ENCODE measurements around the gene ZNF543.

ZNF543 gene

DNA sequence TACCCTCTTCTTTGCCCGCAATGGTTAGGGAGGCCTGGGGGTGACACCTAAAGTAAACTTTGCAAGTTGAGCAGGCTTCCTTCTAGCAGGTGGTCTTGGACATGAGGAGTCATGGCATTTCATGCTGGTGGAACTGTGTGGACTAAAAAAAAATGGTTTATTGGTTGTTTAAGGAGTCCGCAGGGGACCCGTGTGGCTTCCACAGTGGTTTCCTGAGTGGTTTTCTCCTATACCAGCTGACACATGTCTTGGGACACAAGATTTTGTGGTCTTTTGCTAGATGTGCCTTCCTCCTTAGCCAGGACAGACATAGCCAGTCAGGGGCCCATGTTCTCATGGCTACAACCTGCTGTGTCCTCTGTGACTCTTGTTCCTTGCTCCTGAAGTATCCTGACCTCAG, 1.5 kb downstream of the ZNF543 start:
- no peak for TF ChIP-seq ZFX (IDR thresholded peaks at IDR 0.05)
- TF ChIP-seq, protein P1, sequence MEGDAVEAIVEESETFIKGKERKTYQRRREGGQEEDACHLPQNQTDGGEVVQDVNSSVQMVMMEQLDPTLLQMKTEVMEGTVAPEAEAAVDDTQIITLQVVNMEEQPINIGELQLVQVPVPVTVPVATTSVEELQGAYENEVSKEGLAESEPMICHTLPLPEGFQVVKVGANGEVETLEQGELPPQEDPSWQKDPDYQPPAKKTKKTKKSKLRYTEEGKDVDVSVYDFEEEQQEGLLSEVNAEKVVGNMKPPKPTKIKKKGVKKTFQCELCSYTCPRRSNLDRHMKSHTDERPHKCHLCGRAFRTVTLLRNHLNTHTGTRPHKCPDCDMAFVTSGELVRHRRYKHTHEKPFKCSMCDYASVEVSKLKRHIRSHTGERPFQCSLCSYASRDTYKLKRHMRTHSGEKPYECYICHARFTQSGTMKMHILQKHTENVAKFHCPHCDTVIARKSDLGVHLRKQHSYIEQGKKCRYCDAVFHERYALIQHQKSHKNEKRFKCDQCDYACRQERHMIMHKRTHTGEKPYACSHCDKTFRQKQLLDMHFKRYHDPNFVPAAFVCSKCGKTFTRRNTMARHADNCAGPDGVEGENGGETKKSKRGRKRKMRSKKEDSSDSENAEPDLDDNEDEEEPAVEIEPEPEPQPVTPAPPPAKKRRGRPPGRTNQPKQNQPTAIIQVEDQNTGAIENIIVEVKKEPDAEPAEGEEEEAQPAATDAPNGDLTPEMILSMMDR (conservative IDR thresholded peaks at IDR 0.05): no peak

DNA sequence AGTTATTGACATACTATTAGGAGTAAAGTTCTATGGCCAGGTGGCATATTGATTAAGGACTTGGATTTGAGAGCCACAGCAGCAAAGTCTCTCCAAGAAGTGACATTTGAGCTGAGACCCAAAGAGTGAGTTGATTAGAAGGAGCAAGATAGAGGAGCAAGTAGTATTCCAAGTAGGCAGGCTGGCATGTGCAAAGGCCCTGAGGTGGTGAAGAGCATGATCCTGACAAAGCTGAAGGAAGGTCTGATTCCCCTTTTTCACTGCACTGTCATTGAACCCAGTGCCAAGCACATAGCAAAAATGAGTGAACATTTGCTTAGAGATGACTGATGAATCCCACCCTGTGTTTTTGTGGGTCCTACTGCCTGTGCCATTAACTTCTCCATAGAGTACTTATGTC, 4.7 kb downstream of the ZNF543 start:
- no peak overlapping the region for H3K27ac ChIP-seq
- TF ChIP-seq, protein P1 (conservative IDR thresholded peaks at IDR 0.05): no peak
- no peak for TF ChIP-seq ZFX (IDR thresholded peaks at IDR 0.05)

More for the DNA sequence above, 1.5 kb downstream of the ZNF543 start:
- no peak overlapping the region; the same call in 1 of the 2 replicates for H3K27ac ChIP-seq

DNA sequence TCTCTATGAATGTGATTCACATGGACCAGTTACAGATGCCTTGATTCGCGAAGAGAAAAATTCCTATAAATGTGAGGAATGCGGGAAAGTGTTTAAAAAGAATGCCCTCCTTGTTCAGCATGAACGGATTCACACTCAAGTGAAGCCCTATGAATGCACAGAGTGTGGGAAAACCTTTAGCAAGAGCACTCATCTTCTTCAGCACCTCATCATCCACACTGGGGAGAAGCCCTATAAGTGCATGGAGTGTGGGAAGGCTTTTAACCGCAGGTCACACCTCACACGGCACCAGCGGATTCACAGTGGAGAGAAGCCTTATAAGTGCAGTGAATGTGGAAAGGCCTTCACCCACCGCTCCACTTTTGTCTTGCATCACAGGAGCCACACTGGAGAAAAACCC, 7.7 kb downstream of the ZNF543 start:
- TF ChIP-seq, protein P1 (conservative IDR thresholded peaks at IDR 0.05): no peak
- TF ChIP-seq ZFX (IDR thresholded peaks at IDR 0.05): no peak

DNA sequence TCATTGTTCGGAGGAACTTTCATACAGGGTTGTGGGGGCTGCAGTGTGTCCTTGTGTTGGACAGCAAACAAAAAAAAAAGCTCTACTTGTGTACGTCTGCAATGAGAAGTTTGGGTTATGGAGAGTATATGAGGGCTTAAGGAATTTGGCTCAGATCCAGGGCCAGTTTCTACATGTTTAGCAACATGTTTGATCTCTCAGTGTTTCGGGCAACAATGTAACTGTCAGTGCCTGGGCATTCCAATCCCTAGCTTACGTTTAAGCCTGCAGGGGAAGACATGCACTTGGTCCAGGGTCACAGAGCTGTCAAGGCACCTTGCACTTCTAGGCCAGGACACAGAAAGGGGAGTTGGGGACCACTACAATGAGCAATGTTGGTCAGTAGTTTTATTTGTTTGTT, 13.9 kb downstream of the ZNF543 start:
- no peak overlapping the region for H3K27ac ChIP-seq
- TF ChIP-seq, protein P1 (conservative IDR thresholded peaks at IDR 0.05): no peak
- TF ChIP-seq ZFX (IDR thresholded peaks at IDR 0.05): no peak

More for the DNA sequence above, 7.7 kb downstream of the ZNF543 start:
- no peak overlapping the region for H3K27ac ChIP-seq

DNA sequence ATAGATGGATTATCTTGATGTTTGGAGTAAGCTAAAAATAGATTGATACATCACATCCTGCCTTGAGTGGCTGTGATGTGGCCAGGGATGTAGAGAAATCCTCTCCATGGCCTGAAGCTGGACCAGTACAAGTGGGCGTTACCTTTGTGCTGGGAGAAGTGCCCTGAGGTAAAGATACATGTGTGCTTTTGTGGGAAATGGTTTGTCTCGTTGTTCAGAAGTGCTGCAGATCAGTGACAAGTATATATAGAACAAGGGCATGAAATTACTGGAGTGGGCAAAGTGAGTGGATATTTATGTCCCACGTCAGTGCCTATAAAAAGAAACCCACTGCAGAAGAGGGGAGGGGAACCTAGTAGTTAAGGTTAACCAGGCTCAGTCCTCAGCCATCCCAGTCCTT, 18.6 kb downstream of the ZNF543 start:
- H3K27ac ChIP-seq: no peak overlapping the region
- TF ChIP-seq, protein P1 (conservative IDR thresholded peaks at IDR 0.05): no peak
- TF ChIP-seq ZFX (IDR thresholded peaks at IDR 0.05): no peak

DNA sequence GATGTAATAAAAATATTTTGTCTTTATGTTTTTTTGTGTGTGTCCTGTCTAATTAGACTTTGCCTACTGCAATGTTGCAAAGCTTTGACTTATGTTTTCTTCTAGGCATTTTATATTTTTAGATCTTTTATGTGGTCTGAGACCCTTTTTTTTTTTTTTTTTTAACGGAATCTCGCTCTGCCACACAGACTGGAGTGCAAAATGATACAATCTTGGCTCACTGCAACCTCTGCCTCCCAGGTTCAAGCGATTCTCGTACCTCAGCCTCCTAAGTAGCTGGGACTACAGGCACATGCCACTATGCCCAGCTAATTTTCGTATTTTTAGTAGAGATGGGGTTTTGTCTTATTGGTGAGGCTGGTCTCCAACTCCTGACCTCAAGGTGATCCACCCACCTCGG, 22.3 kb downstream of the ZNF543 start:
- no peak for TF ChIP-seq ZFX (IDR thresholded peaks at IDR 0.05)
- TF ChIP-seq, protein P1 (conservative IDR thresholded peaks at IDR 0.05): no peak

DNA sequence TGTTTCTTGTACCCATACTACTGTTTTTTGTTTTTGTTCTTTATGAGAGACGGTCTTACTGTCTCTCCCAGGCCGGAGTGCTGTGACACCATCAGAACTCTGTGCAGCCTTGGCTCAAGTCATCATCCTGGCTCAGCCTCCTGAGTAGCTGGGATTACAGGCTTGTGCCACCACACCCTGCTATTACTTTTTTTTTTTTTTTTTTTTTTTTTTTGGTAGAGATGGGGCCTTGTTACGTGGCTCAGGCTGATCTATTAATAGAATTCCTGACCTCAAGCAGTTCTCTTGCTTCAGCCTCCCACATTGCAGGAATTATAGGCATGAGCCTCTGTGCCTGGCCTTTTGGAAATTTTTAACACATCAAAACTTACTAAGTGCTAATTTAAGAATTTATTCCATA, 27.9 kb downstream of the ZNF543 start:
- TF ChIP-seq, protein P1 (conservative IDR thresholded peaks at IDR 0.05): no peak
- TF ChIP-seq ZFX (IDR thresholded peaks at IDR 0.05): no peak
- no peak overlapping the region for H3K27ac ChIP-seq

More for the DNA sequence above, 22.3 kb downstream of the ZNF543 start:
- no peak overlapping the region for H3K27ac ChIP-seq
